Left lung (tissue), 10 donors: ENCODE results near the gene ATF6. TPM values are rescaled to one million over a fixed set of nuclear protein-coding genes. Genes with fewer than 3 reads are reported as not detected.

Experiments
- ATAC-seq: fragments of 200-7000 bp; cut with Tn5 transposase; one replicate; pipeline ENCODE4 v1.9.1; 2020; ENCODE audit warnings: moderate library complexity
- DNase-seq, 4 donors: peaks; one replicate each; pipeline ENCODE4 v3.0.0-alpha.2; 2013 to 2020
- H3K27ac ChIP-seq, 2 donors: fragments of 200-600 bp; sonication (generic) in 1 of 2; one replicate each; pipeline versions ENCODE4 v1.5.0 to v1.8.0; 2020 to 2021
- H3K27me3 ChIP-seq, 2 donors: fragments of 200-600 bp; sonication (generic) in 1 of 2; one replicate each; pipeline versions ENCODE4 v1.5.0 to v1.8.0; 2020 to 2021
- H3K36me3 ChIP-seq, 2 donors: fragments of 200-600 bp; sonication (generic) in 1 of 2; one replicate each; pipeline versions ENCODE4 v1.5.0 to v1.8.0; 2020 to 2021
- H3K4me1 ChIP-seq, 2 donors: fragments of 200-600 bp; one replicate each; pipeline ENCODE4 v1.8.0; 2021
- H3K4me3 ChIP-seq, 2 donors: fragments of 200-600 bp; sonication (generic) in 1 of 2; one replicate each; pipeline versions ENCODE4 v1.5.0 to v1.8.0; 2020 to 2021; ENCODE audit warnings: mild to moderate bottlenecking in 1 of 2
- H3K9me3 ChIP-seq, 2 donors: fragments of 200-600 bp; sonication (generic) in 1 of 2; one replicate each; pipeline versions ENCODE4 v1.5.0 to v1.8.0; 2020 to 2021
- CTCF ChIP-seq, 2 donors: fragments of 200-600 bp; sonication (generic) in 1 of 2; IDR thresholded peaks; one replicate each; pipeline versions ENCODE4 v1.5.0 to v1.8.0; 2021; ENCODE audit warnings: antibody characterized with exemption in 2 of 2
- intact Hi-C, 2 donors: fragments of 100-400 bp; cut with DNase I; formaldehyde crosslinking; loops; one replicate each; pipeline versions ENCODE4 v1.11.2 to v1.14.2; 2022
- polyA plus RNA-seq, 6 donors: library from polyadenylated mRNA; unstranded; fragments of 120-200 nt; gene quantifications; one replicate each; pipeline ENCODE4 v1.2.1, GENCODE V29; 2013; ENCODE audit not compliant: insufficient read length in 6 of 6
- total RNA-seq, 2 donors: library from RNA; stranded (reverse); fragmentation: NEBNext Ultra II Directional; extraction: Animal tissue kit (Norgen Biotek cat#: 25700); gene quantifications; one replicate each; pipeline ENCODE4 v1.2.1, GENCODE V29; 2021
- donor health status: DM: no; HTN: yes; CAD: no.
- donor health status: DM: no; HTN: no; CAD: no.

ATF6 gene
- total and polyA plus RNA-seq, 8 donors: 26.3 to 32.6 (median 29.5) TPM

GRCh38 chr1:162004441-162004950, 238.4 kb downstream of the ATF6 start:
- H3K9me3 ChIP-seq: no peaks in the 10 kb centered on the region
- TF ChIP-seq CTCF (IDR thresholded peaks at IDR 0.05): no peak
- peak overlapping the region; percentile 56 to 75 for H3K27ac ChIP-seq
- no peak overlapping the region for H3K4me3 ChIP-seq
- no peaks in the 10 kb centered on the region for H3K27me3 ChIP-seq
- H3K36me3 ChIP-seq: no peaks in the 10 kb centered on the region
- DNase-seq (no peak), ATAC-seq (no peak)
- intact Hi-C loops: no loop called here
- peaks cover 8 to 24% of the 10 kb centered on the region in 2 donors for H3K4me1 ChIP-seq

GRCh38 chr1:162006081-162006480, 240.0 kb downstream of the ATF6 start:
- DNase-seq (no peak), ATAC-seq (no peak)
- Histone ChIP-seq H3K27me3 (no peaks in the 10 kb centered on the region), H3K9me3 (no peaks in the 10 kb centered on the region), H3K4me1 (peaks cover 8 to 24% of the 10 kb centered on the region in 2 donors), H3K27ac (no peak overlapping the region), H3K36me3 (no peaks in the 10 kb centered on the region), H3K4me3 (no peak overlapping the region)
- no peak for TF ChIP-seq CTCF (IDR thresholded peaks at IDR 0.05)
- intact Hi-C loops: no loop called here

- H3K36me3 ChIP-seq: no peaks in the 10 kb centered on the region
- no peaks in the 10 kb centered on the region for H3K9me3 ChIP-seq
- no peak for TF ChIP-seq CTCF (IDR thresholded peaks at IDR 0.05)
- intact Hi-C loops: no loop called here
- H3K4me3 ChIP-seq: no peak overlapping the region
- H3K27me3 ChIP-seq: no peaks in the 10 kb centered on the region
- DNase-seq (no peak), ATAC-seq (no peak)
- no peak overlapping the region for H3K27ac ChIP-seq
- H3K4me1 ChIP-seq: peaks cover 8 to 17% of the 10 kb centered on the region in 2 donors
Measured at GRCh38 chr1:162007466-162007865, 241.3 kb downstream of the ATF6 start.

DNA sequence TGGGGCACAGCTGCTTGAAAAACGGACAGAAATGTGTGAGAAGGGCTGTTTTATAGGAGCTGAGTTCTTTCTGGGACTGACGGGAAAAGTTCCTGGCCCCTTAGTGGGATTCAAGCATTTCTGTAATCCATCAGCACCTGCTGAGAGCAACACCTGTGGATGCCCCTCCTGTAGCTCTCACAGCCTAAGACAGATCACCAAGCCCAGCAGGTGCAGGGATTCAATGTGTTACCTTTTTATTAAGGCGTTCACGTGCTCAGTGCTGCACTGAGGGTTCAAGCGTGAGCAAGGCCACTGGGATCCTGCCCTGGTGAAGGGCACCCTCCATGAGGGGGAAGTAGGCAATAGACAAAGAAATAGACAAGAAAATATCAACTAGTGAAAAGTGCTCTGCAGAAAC, 242.7 kb downstream of the ATF6 start:
- H3K4me1 ChIP-seq: peaks cover 5 to 6% of the 10 kb centered on the region in 2 donors
- peaks cover 0 to 4% of the 10 kb centered on the region in 2 donors for H3K9me3 ChIP-seq
- intact Hi-C loops: no loop called here
- no peaks in the 10 kb centered on the region for H3K36me3 ChIP-seq
- no peak for TF ChIP-seq CTCF (IDR thresholded peaks at IDR 0.05)
- no peaks in the 10 kb centered on the region for H3K27me3 ChIP-seq
- DNase-seq (no peak), ATAC-seq (no peak)
- H3K27ac ChIP-seq: no peak overlapping the region
- no peak overlapping the region for H3K4me3 ChIP-seq

DNA sequence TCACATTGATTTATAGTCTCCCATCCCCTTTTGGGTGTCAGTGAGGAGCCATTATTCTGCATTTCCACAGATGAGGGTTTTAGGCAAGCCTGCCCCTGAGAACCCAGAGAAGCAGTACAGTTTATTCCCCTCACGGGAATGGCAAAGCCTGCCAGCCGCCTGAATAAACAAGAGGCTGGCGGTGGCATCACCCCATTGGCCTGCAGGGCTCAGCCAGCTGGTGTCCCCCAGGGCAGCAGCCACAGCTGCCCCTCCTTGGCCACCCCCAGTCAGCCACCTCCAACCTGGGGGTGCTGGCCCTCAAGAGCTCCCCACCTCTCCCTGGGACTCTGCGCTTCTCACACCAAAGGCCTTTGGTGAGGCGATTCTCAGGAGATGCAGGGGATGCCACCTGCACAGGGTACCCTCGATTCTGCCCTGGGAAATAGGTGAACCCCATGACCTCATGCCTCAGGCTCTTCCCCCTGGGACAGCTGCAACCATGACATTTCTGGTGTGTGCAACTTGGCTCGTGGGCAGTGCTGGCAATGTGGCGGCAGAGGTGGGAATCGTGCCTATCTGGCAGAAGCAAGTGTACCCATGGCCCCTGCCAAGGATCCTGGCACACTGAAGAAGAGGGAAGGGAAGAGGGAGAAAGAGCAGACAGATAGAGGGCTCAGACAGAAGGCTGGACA, 243.5 kb downstream of the ATF6 start:
- DNase-seq (peak in 1 of 4 donors; percentile 62), ATAC-seq (no peak)
- TF ChIP-seq CTCF (IDR thresholded peaks at IDR 0.05): no peak
- Histone ChIP-seq H3K27me3 (no peaks in the 10 kb centered on the region), H3K36me3 (no peaks in the 10 kb centered on the region), H3K9me3 (peaks cover 0 to 4% of the 10 kb centered on the region in 2 donors), H3K27ac (no peak overlapping the region), H3K4me1 (no peaks in the 10 kb centered on the region), H3K4me3 (no peak overlapping the region)
- intact Hi-C loops: no loop called here
